NCI-H187 treated with DMSO at 0.1 percent for 48 hours (cell line): ENCODE results near the gene DELE1.
"Not testable (repeated sequence)": the region's sequence is repeated elsewhere in the genome, so short reads cannot be mapped to it uniquely, and the experiment has no call there.

Experiments used
- DNase-seq: peaks from one replicate; lab custom pipeline; 2025; lab: John Stamatoyannopoulos, UW

DELE1 gene

GRCh38 chr5:141883892-141884318 is 39.8 kb upstream of the DELE1 start:
- no peak for DNase-seq

- no peak for DNase-seq
Observed at GRCh38 chr5:141889282-141889871, 34.3 kb upstream of the DELE1 start.

DNA sequence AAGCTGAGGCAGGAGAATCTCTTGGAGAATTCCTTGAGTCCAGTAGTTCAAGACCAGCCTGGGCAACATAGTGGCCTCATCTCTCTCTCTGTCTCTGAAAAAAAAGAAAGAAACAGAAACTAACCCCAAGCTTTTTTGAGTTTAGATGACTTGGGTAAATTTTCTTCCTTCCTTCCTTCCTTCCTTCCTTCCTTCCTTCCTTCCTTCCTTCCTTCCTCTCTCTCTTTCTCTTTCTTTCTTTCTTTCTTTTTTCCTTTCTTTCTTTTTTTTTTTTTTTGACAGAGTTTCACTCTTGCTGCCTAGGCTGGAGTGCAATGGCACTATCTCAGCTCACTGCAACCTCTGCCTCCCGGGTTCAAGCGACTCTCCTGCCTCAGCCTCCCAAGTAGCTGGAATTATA is 33.2 kb upstream of the DELE1 start:
- not testable (repeated sequence) for DNase-seq

DNA sequence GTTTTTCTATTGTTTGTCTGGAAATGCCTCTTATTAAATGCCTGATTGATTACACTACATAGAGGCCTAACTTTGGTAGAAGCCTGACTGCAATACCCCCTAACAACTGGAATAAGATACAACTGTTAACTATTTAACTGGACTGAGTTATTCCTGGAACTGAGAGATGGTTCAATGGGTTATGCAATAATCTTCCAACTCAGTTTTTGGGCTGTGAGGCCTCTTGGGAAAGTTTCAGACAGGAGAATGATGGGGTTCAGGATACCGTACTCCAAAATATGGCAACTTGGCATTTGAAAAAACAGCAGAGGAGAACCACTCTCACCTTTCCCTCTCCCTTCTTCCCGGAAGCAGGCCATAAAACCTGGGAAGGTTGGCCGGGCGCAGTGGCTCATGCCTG is 26.2 kb upstream of the DELE1 start:
- no peak for DNase-seq

DNA sequence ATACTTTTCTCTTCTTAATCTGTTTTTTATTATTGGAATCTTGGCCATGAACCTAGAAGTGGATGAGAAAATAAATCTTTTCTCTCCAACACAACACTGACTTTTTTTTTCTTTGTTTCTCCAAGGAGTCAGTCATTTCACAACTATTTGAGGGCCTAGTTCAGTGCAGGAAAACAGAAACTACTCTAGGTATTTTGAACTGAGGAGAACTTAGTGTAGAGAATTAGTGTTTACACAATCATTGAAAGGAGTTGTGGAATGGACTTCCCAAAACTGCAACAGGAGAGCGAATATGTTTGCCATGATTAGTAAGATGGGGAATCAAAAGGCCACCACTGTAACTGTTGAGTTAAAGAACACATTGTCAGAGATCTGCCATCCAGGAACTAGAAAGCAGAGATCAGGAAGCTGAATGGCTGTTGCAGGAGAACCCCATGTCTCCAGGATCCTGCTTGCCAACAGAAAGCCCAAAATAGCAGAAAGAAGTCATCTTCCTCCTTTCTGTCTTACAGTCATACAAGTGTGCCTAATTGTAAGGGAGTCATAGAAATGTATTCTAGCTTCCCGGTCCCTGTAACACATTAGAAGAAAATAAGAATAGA is 25.1 kb upstream of the DELE1 start:
- no peak for DNase-seq

DNA sequence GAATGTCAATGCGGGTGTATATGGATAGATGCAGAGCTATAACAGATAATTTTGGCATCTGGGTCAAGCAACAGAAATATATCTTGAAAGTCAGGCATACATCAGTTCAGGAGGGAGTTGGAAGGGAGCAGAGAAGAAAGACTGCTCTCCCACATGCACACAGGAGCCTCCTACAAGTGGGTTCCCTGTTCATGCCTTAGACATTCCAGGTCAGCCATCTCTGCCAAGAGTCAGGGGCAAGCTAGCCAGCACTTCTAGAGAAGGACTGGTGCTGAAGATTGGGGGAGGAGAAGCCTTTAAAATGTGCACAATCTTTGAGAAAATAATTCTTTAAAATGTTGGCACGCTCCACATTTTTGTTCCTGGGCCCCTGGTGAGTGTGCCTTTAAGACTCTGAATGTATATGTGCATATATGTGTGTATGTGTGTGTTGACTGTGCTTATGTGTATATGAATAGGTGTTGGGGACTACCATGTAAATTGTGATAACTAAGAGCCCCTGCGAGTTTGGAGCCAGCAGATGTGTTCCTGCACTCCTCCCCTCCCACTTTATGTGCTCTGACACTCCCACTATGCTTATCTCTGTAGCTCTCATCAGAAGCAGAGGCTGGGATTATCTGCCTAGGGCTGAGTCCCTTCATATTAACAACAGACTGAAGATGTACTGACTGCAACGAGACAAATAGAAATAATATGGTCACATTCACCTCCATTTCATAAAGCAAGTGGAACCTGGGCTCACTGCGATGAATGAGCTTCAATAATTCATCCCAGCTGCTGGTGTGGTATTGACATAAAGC is 21.5 kb upstream of the DELE1 start:
- DNase-seq = no peak

DNA sequence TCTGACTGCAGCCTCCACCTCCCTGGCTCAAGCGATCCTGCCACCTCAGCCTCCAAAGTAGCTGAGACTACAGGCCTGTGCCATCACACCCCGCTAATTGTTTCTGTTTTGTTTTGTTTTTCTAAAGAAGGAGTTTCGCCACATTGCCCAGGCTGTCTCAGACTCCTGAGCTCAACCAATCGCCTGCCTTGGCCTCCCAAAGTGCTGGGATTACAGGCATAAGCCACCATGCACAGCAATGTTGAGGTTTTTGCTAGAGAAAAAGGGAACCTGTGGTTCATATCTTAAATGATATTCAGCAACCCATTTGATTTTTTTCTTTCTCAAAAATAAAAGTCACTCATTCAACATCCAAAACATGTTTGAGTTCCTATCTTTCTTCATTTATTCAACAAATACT is 20.4 kb upstream of the DELE1 start:
- no peak for DNase-seq

GRCh38 chr5:141904551-141904950 is 19.1 kb upstream of the DELE1 start:
- DNase-seq = no peak

- DNase-seq = no peak
Observed at GRCh38 chr5:141906517-141906916, 17.2 kb upstream of the DELE1 start.

GRCh38 chr5:141906972-141907371 is 16.7 kb upstream of the DELE1 start:
- DNase-seq = no peak

DNA sequence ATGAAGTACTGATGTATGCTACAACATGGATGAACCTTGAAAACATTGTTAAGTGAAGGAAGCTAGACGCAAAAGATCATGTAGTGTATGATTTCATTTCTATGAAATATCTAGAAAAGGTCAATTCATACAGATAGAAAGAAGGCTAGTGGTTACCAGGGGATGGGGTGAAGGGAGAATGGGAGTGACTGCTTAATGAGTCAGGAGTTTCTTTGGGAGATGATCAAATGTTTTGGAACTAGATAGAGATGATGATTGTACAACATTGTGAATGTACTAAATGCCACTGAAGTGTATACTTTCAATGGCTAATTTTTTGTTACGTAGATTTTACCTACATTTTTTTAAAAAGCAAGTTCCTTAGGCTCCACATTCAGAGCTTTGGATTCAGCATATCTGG is 14.9 kb upstream of the DELE1 start:
- DNase-seq = no peak

DNA sequence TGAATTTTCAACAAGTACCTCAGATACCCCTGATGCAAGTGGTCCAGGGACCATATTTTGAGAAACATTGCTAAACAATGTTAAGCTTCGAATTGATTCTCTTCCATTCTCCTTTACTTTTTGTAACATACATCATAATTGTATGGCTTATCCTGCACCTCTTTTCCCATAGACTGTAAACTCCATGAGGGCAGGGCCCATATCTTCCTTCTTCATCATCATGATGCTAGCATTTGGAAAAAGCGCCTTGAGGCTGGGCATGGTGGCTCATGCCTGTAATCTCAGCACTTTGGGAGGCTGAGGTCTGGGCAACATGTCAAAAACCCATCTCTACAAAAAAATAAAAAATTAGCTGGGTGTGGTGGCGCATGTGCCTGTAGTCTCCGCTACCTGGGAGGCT is 14.5 kb upstream of the DELE1 start:
- DNase-seq = no peak

DNA sequence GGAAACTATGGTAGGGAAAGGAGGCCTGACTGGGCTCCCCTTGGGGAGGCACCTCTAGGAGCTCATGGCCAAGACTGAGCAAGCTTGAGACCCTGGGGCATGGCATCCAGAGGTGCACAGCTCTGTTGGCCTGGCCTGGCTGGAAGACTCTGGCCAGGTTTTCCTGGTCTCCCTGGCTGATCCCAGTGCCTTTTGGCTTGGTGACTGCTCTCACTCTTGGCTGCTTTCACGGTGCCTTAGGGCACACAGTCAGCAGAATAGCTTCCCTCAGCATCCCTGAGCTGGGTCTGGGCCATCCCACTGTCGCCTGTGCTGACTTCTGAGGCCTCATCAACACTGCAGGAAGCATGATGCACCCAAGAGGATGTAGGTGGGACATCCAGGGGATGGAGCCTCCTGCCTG is 13.4 kb upstream of the DELE1 start:
- DNase-seq = no peak

DNA sequence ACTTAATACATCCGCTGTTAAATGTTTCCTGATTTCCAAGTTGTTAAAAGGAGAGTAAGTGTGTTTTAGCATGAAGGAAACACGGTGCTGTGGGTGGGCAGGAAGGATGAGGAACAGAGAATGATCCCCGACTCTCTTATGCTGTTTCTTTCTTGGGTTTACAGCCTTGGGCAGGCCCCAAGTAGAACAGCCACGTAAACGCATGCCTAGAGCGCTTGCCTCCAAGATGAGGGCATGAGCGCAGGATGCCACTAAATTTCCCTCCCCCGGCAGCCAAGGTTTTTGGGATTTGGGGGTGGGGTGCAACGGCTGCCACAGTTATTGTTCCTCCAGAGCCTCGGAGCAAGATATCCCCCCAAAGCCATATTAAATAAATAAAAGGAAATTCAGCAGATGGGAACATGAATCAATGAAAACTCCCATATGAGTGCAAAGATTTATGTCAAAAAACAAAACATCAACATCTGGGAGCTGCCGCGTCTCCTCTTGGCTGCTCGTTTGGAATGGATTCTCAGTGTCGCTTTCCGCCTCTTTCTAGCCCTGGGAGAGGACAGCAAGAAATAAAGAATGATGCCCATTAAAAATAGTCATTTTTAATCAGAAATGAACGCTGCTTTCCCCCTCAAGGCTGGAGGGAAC is 10.0 kb upstream of the DELE1 start:
- DNase-seq = no peak

DNA sequence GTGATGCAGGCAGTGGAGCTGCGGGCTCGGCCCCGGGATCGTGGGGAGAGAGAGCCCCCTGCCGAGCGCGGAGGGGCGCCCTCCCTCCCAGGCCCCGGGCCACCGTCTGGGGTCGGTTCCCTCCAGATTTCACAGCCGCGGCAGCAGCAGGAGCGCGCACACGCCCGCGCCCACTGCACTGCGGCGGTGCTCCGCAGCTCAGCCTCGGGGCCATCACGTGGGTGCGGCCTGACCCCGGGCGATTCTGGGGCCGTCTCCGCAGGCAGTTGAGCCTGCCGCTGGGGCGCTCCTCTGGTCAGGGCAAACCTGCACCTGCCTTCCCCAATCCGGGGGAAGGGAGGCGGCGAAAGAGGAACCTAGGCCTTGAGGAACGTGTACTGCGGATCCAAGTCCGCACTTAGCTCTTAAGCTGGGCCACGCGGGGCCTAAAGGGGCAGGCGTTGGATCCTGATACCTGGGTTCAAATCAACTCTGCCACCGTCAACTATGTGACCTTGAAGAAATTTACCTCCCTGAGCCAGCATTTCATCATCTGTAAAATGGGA is 9.4 kb upstream of the DELE1 start:
- DNase-seq = no peak

DNA sequence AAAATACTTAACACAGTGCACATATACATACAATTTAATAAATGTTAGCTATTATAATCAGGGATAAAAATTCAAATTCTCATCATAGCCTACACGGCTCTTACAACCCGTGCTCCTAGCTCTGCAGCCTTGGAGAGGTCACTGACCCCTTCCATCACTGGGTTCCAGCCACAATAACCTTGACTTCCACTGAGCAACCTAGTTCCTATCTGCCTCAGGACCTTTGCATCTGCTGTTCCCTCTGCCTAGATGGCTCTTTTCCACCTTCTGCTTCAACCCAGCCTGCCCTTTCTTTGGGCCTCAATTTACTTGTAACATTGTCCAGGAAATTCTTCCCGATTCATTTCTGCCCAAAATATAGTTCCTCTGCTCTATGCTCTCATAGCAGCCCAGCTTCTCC is 8.9 kb upstream of the DELE1 start:
- DNase-seq = no peak

GRCh38 chr5:141915881-141916336 is 7.8 kb upstream of the DELE1 start:
- no peak for DNase-seq

DNA sequence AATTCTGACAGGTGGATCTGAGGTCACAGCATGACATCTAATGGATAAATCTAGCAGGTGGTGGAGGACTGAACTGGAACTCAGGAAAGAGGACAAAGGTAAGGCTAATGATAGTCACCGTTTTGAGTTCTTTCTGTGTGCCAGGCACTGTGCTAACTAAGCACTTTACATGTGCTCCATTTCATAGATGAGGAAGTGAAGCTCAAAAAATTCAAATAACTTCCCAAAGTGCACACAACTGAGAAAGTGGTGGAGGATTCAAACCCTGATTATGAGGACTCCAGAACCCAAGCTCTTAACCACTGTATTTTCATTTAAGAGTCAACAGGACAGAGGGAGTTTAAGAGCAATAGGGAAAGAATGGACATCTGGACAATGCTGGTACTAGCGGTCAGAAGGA is 7.1 kb upstream of the DELE1 start:
- no peak for DNase-seq

DNA sequence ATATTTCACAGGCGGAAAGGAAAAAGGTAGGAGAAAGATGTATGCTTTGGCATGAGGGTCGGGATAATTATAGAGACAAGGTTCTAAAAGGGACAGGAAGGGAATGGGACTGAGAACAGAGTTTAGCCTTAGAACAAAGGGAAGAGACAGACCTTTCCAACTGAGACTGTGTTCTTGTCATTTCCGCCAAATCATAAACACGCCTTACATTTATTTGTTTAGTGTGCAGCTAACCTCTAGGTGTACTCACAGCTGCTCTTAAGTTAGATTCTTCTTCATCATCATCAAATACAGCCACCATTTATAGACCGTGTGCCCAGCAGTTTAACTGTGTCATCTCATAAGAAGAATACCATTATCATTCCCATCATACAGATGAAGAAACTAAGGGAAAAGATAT is 5.9 kb upstream of the DELE1 start:
- DNase-seq = no peak

DNA sequence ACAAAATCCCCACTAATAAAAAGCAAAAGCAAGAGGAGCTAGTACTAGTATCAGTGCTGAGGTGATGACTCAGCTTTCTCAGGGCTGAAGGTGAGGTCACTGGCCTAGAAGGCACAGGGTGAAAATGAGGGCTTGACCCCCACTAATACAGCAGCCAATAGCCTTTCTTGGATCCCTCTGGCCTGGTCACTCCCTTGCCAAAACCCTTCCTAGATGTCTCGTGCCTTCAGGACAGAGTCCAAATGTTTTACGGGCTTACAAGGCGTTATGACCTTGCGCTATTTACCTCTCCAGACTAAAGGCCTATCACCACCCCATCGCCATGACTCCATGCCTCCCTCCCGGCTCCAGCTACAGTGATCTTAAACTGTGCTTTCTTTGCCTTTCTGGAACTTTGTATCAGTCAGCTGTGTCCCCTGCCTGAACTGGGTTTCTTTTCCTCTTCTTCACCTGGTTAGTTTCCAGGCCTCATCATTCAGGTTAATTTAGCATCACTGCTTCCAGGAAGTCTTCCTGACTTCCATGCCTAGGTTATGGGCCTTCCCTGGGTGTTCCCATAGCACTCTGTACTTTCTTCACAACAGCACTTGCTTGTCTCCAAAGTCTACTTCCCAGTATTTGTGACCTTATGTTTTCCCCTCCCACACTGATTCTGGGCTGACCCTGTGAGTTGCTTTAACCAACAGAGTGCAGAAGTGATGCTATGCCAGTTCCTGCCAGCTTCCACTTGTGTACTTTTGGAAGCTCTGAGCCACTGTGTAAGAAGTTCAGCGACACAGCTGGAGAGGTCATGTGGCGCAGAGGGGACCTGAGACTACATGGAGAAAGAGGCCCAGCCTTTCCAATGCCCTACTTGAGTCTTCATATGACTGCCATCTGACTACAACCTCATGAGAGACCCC is 4.2 kb upstream of the DELE1 start:
- no peak for DNase-seq

DNA sequence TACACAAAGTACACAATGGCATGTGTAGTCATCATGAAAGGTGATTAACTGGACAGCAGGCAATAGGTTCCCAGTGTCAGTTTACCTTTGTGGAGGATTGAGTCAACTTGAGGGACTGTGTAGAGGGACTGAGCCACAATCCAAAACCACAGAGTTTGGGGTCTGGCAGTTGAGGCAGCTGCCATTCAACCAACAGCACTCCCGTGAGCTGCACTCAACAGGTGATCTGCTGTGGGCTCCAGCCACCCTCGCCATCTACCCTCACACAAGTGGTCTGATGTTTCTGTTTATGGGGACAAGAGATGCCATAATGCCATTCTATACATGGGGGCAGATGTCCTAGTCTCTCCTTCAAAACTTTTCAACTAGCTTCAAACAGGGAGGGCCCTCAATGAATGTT is 2.9 kb upstream of the DELE1 start:
- DNase-seq = no peak
